GM23248 (cell line): ENCODE measurements around the gene SLC35A3.

ENCODE experiments used
- EZH2 ChIP-seq: fragments of 200-600 bp; sonication (generic); IDR thresholded peaks from 2 replicates; pipeline ENCODE4 v1.6.1; 2018; ENCODE audit warnings: antibody characterized with exemption, mild to moderate bottlenecking; ENCODE audit not compliant: insufficient read depth, poor library complexity, severe bottlenecking
- EZH2phosphoT487 ChIP-seq: fragments of 200-600 bp; sonication (generic); IDR thresholded peaks from 2 replicates; pipeline ENCODE4 v1.6.1; 2018; ENCODE audit warnings: antibody characterized with exemption, moderate library complexity, mild to moderate bottlenecking, low read depth; ENCODE audit not compliant: insufficient read depth

GRCh38 chr1:99952522-99952921 lies 17.3 kb upstream of the SLC35A3 start:
- TF ChIP-seq EZH2phosphoT487 (no peak), EZH2 (no peak)
